LNCAP (cell line): ENCODE results near the gene SORBS1.

Experiments used
- CTCF ChIP-seq: fragments of 450-650 bp; IDR thresholded peaks from 2 replicates; pipeline ENCODE4 v1.5.1; 2017; ENCODE audit warnings: mild to moderate bottlenecking

SORBS1 gene

GRCh38 chr10:95415621-95416031, 145.5 kb downstream of the SORBS1 start:
- no peak for TF ChIP-seq CTCF

GRCh38 chr10:95414844-95415485, 146.2 kb downstream of the SORBS1 start:
- TF ChIP-seq CTCF: no peak

GRCh38 chr10:95414016-95414830, 146.9 kb downstream of the SORBS1 start:
- TF ChIP-seq CTCF: no peak

GRCh38 chr10:95413588-95413987, 147.6 kb downstream of the SORBS1 start:
- TF ChIP-seq CTCF: no peak

- no peak for TF ChIP-seq CTCF
These were observed 149.5 kb downstream of the SORBS1 start for GRCh38 chr10:95411635-95412034.

GRCh38 chr10:95408983-95409873, 151.9 kb downstream of the SORBS1 start:
- TF ChIP-seq CTCF: no peak

GRCh38 chr10:95408148-95408960, 152.8 kb downstream of the SORBS1 start:
- TF ChIP-seq CTCF: no peak
